Measurements from ENCODE around the gene ACD.

- TF ChIP-seq CTCF (conservative IDR thresholded peaks at IDR 0.05 in 1 of 2, IDR thresholded peaks at IDR 0.05 in 1 of 2; ENCODE audit: extremely low read depth in 1 of 2, insufficient read depth in 1 of 2, low read depth in 1 of 2, low read length in 2 of 2) (no peak), EZH2 (IDR thresholded peaks at IDR 0.05; ENCODE audit: borderline replicate concordance, low read length) (no peak)
Observed at GRCh38 chr16:67664258-67664657, 4.2 kb upstream of the ACD start.

All from mammary epithelial cell (primary cell).